HEK293 (cell line): ENCODE data around the gene ASAP2.

Experiments used
- CTCF ChIP-seq: fragments of 450-650 bp; formaldehyde crosslinking; IDR thresholded peaks from 2 replicates; pipeline ENCODE4 v1.5.1; 2016; ENCODE audit warnings: missing biosample characterization, missing genetic modification characterization
- ZNF624 ChIP-seq: fragments of 450-650 bp; formaldehyde crosslinking; IDR thresholded peaks from 2 replicates; pipeline ENCODE4 v1.5.1; 2017; ENCODE audit warnings: missing biosample characterization, missing genetic modification characterization

GRCh38 chr2:9327873-9328352 lies 121.3 kb downstream of the ASAP2 start:
- TF ChIP-seq CTCF (tag by site-specific recombination) (no peak), ZNF624 (tag by site-specific recombination) (no peak)
